GM19240 (cell line): ENCODE data around the gene ZMIZ2.

Experiments
- DNase-seq: peaks from one replicate; pipeline ENCODE4 v3.0.0; 2011; ENCODE audit warnings: low spot score; ENCODE audit not compliant: insufficient read length

ZMIZ2 gene

GRCh38 chr7:44757311-44757710 lies 8.7 kb downstream of the ZMIZ2 start:
- no peak for DNase-seq

GRCh38 chr7:44757739-44758138 lies 9.1 kb downstream of the ZMIZ2 start:
- no peak for DNase-seq

GRCh38 chr7:44759246-44759645 lies 10.6 kb downstream of the ZMIZ2 start:
- DNase-seq, result no peak

- DNase-seq, result no peak
These were observed 11.5 kb downstream of the ZMIZ2 start for GRCh38 chr7:44760034-44760580.

- no peak for DNase-seq
These were observed 12.8 kb downstream of the ZMIZ2 start for GRCh38 chr7:44761207-44762161.

- no peak for DNase-seq
These were observed 13.7 kb downstream of the ZMIZ2 start for GRCh38 chr7:44762300-44762699.

GRCh38 chr7:44762726-44763522 lies 14.3 kb downstream of the ZMIZ2 start:
- no peak for DNase-seq

GRCh38 chr7:44764081-44764480 lies 15.4 kb downstream of the ZMIZ2 start:
- no peak for DNase-seq

GRCh38 chr7:44764665-44765578 lies 16.3 kb downstream of the ZMIZ2 start:
- no peak for DNase-seq

GRCh38 chr7:44765579-44766415 lies 17.1 kb downstream of the ZMIZ2 start:
- DNase-seq, result no peak

GRCh38 chr7:44766416-44766801 lies 17.8 kb downstream of the ZMIZ2 start:
- DNase-seq, result no peak

GRCh38 chr7:44767134-44767911 lies 18.7 kb downstream of the ZMIZ2 start:
- DNase-seq, result no peak

- DNase-seq, result no peak
These were observed 19.4 kb downstream of the ZMIZ2 start for GRCh38 chr7:44767912-44768627.

- no peak for DNase-seq
These were observed 20.2 kb downstream of the ZMIZ2 start for GRCh38 chr7:44768628-44769371.

GRCh38 chr7:44769376-44769775 lies 20.7 kb downstream of the ZMIZ2 start:
- no peak for DNase-seq

- DNase-seq, result peak; percentile 62
These were observed 21.2 kb downstream of the ZMIZ2 start for GRCh38 chr7:44769776-44770294.

GRCh38 chr7:44771358-44771757 lies 22.7 kb downstream of the ZMIZ2 start:
- no peak for DNase-seq

GRCh38 chr7:44772440-44772839 lies 23.8 kb downstream of the ZMIZ2 start:
- DNase-seq, result no peak
